CD4-positive, alpha-beta T cell (primary cell): ENCODE results near the gene SYCP2. TPM values are rescaled to one million over a fixed set of nuclear protein-coding genes. Genes with fewer than 3 reads are reported as not detected.

ENCODE experiments used
- ATAC-seq: fragments of 200-7000 bp; cut with Tn5 transposase; one replicate; pipeline ENCODE4 v1.10.0; 2022; ENCODE audit warnings: mild to moderate bottlenecking; ENCODE audit not compliant: poor library complexity
- CTCF ChIA-PET: fragments of 350-600 bp; sonication (Branson Sonifier 250); formaldehyde crosslinking; loops from one replicate; lab custom pipeline; 2021; ENCODE audit warnings: antibody characterized with exemption, inconsistent platforms; lab: Charles Lee
- POLR2A ChIA-PET: fragments of 350-600 bp; sonication (Branson Sonifier 250); formaldehyde crosslinking; loops from one replicate; lab custom pipeline; 2021; ENCODE audit warnings: antibody characterized with exemption, inconsistent platforms; lab: Charles Lee
- DNase-seq, 14 experiments: peaks; one replicate each; pipeline ENCODE4 v3.0.0-alpha.2; 2013 to 2020; ENCODE audit warnings: mixed read lengths in 2 of 14
- H3K27ac ChIP-seq, 2 donors: one replicate each; pipeline versions ENCODE4 v1.5.1 to v1.7.0; 2013; ENCODE audit warnings: low read length in 2 of 2, low read depth in 1 of 2, mild to moderate bottlenecking in 1 of 2
- H3K27me3 ChIP-seq, 2 experiments: 1 replicate in 1 of 2; 2 replicates in 1 of 2; pipeline versions ENCODE4 v1.6.1 to v1.7.0; 2013; ENCODE audit warnings: low read length in 2 of 2, control low read depth in 1 of 2, mild to moderate bottlenecking in 1 of 2, moderate library complexity in 1 of 2; ENCODE audit not compliant: insufficient read depth in 2 of 2, control insufficient read depth in 1 of 2
- H3K36me3 ChIP-seq: one replicate; pipeline ENCODE4 v1.6.1; 2013; ENCODE audit warnings: low read length, control low read depth; ENCODE audit not compliant: insufficient read depth
- H3K4me1 ChIP-seq: one replicate; pipeline ENCODE4 v1.6.1; 2013; ENCODE audit warnings: low read length, control low read depth; ENCODE audit not compliant: insufficient read depth
- H3K4me3 ChIP-seq: one replicate; pipeline ENCODE4 v1.5.1; 2013; ENCODE audit warnings: mild to moderate bottlenecking, low read length, moderate library complexity
- H3K9me3 ChIP-seq, 2 experiments: 1 replicate in 1 of 2; 2 replicates in 1 of 2; pipeline versions ENCODE4 v1.6.1 to v1.7.0; 2013; ENCODE audit warnings: low read length in 2 of 2, mild to moderate bottlenecking in 2 of 2, control low read depth in 1 of 2, moderate library complexity in 1 of 2; ENCODE audit not compliant: control insufficient read depth in 1 of 2, insufficient read depth in 1 of 2
- H3K27ac Mint-ChIP-seq: one replicate; pipeline ENCODE4 v1.8.0; 2020; ENCODE audit warnings: mixed read lengths
- H3K27me3 Mint-ChIP-seq: one replicate; pipeline ENCODE4 v1.8.0; 2021; ENCODE audit warnings: mixed read lengths
- H3K36me3 Mint-ChIP-seq: one replicate; pipeline ENCODE4 v1.8.0; 2021; ENCODE audit warnings: low read depth, mixed read lengths
- H3K4me1 Mint-ChIP-seq: one replicate; pipeline ENCODE4 v1.8.0; 2021; ENCODE audit warnings: low read depth, mixed read lengths
- H3K4me3 Mint-ChIP-seq: one replicate; pipeline ENCODE4 v1.8.0; 2020; ENCODE audit warnings: mild to moderate bottlenecking, mixed read lengths
- H3K9me3 Mint-ChIP-seq: one replicate; pipeline ENCODE4 v1.8.0; 2020; ENCODE audit warnings: mixed read lengths
- CTCF ChIP-seq: fragments of 200-600 bp; IDR thresholded peaks from one replicate; pipeline ENCODE4 v1.8.0; 2022; ENCODE audit warnings: antibody characterized with exemption, mild to moderate bottlenecking
- intact Hi-C, 2 experiments: fragments of 100-400 bp; cut with DNase I in 1 of 2; cut with micrococcal nuclease in 1 of 2; formaldehyde crosslinking; loops; one replicate each; pipeline versions ENCODE4 v1.15.1 to v1.9.0; 2023 to 2025; cut with DNase I, micrococcal nuclease
- total RNA-seq, 174 experiments: library from RNA in 2 of 174; stranded (reverse) in 2 of 174; gene quantifications; one replicate each; pipeline ENCODE4 v1.2.3 and lab custom pipeline; 2021 to 2026

The SYCP2 gene
- total RNA-seq, 2 experiments from 2014 or later: 4.4 to 4.6 TPM

GRCh38 chr20:59942245-59942644, 8.8 kb upstream of the SYCP2 start:
- peaks cover 54% of the 10 kb centered on the region for H3K36me3 Mint-ChIP-seq
- no peak for ATAC-seq

GRCh38 chr20:59940956-59941294, 7.5 kb upstream of the SYCP2 start:
- H3K27ac Mint-ChIP-seq: peak overlapping the region; percentile 99
- peaks cover 31% of the 10 kb centered on the region for H3K36me3 ChIP-seq
- no peaks in the 10 kb centered on the region for H3K27me3 ChIP-seq
- peaks cover 47% of the 10 kb centered on the region for H3K36me3 Mint-ChIP-seq
- no peak for TF ChIP-seq CTCF
- ChIA-PET CTCF (interaction anchor here (0.5 to 2.0 kb wide), 5 partner anchors 11 to 1289 kb away, joined by 3 to 5 read pairs (median 3); no protein-coding TSS in a partner anchor), POLR2A (interaction anchor here (1.3 to 3.0 kb wide), 6 partner anchors 9 to 117 kb away, joined by 4 to 33 read pairs (median 8); no protein-coding TSS in a partner anchor)
- no peak for ATAC-seq
- peak overlapping the region; percentile 78 to 91 for H3K27ac ChIP-seq
- peaks cover 23% of the 10 kb centered on the region for H3K4me1 ChIP-seq
- DNase-seq: no peak
- intact Hi-C loops: loop anchor here in 1 of 2 experiments (1.0 kb wide), 1 partner anchor 7 kb away; no protein-coding TSS in a partner anchor
- peak overlapping the region; percentile 99 for H3K4me3 Mint-ChIP-seq
- peaks cover 0 to 5% of the 10 kb centered on the region in 2 experiments for H3K9me3 ChIP-seq
- H3K9me3 Mint-ChIP-seq: no peaks in the 10 kb centered on the region
- peaks cover 52% of the 10 kb centered on the region for H3K4me1 Mint-ChIP-seq
- H3K4me3 ChIP-seq: peak overlapping the region; percentile 70
- no peaks in the 10 kb centered on the region for H3K27me3 Mint-ChIP-seq

More at GRCh38 chr20:59942245-59942644, 8.8 kb upstream of the SYCP2 start:
- Histone ChIP-seq H3K27ac (no peak overlapping the region), H3K4me3 (no peak overlapping the region), H3K4me1 (peaks cover 23% of the 10 kb centered on the region), H3K27me3 (no peaks in the 10 kb centered on the region), H3K9me3 (peaks cover 0 to 5% of the 10 kb centered on the region in 2 experiments), H3K36me3 (peaks cover 31% of the 10 kb centered on the region)
- ChIA-PET CTCF (no interaction called here), POLR2A (no interaction called here)
- intact Hi-C loops: no loop called here
- Mint-ChIP-seq H3K4me3 (peak overlapping the region; percentile 38), H3K9me3 (no peaks in the 10 kb centered on the region), H3K27ac (peak overlapping the region; percentile 99), H3K27me3 (no peaks in the 10 kb centered on the region), H3K4me1 (peaks cover 46% of the 10 kb centered on the region)
- no peak for DNase-seq
- TF ChIP-seq CTCF: no peak

- Mint-ChIP-seq H3K4me1 (peaks cover 58% of the 10 kb centered on the region), H3K4me3 (peak within 1 kb of the TSS; percentile 99), H3K27me3 (no peaks in the 10 kb centered on the region), H3K36me3 (peaks cover 46% of the 10 kb centered on the region), H3K9me3 (no peaks in the 10 kb centered on the region), H3K27ac (peak within 1 kb of the TSS; percentile 99)
- Histone ChIP-seq H3K27ac (peak within 1 kb of the TSS; percentile 78 to 91), H3K27me3 (no peaks in the 10 kb centered on the region), H3K36me3 (peaks cover 31% of the 10 kb centered on the region), H3K9me3 (peaks cover 0 to 5% of the 10 kb centered on the region in 2 experiments), H3K4me3 (peak within 1 kb of the TSS; percentile 70), H3K4me1 (peaks cover 23% of the 10 kb centered on the region)
- no peak for TF ChIP-seq CTCF
- ATAC-seq (peak; percentile 97), DNase-seq (peak; percentile 72 to 95 (median 88))
- intact Hi-C loops: loop anchor here in 1 of 2 experiments (1.0 kb wide), 1 partner anchor 8 kb away; no protein-coding TSS in a partner anchor
- ChIA-PET POLR2A (interaction anchor here (0.7 to 3.0 kb wide), 12 partner anchors 9 to 1551 kb away, joined by 3 to 33 read pairs (median 4); partner anchors contain the start of genes STX16 and VAPB), CTCF (interaction anchor here (0.5 to 2.0 kb wide), 6 partner anchors 10 to 1289 kb away, joined by 3 to 5 read pairs (median 4); no protein-coding TSS in a partner anchor)
Measured at GRCh38 chr20:59940129-59940955, 6.9 kb upstream of the SYCP2 start, which contains the start of the genes FAM217B and PPP1R3D. Gene FAM217B (plus strand): TSS chr20:59940389. CDS start chr20:59943944, 3,555 bp downstream. Gene PPP1R3D (minus strand): TSS chr20:59940305. CDS start chr20:59939931, 374 bp downstream.
